KBM-7 (cell line): ENCODE results near the gene MPP7.

Source experiments
- DNase-seq: peaks from one replicate; pipeline ENCODE4 v3.0.0-alpha.2; 2015
- in situ Hi-C: fragments of 300-500 bp; cut with MboI; formaldehyde crosslinking; loops from 2 replicates; pipeline ENCODE4 v1.14.3; 2020; ENCODE audit warnings: low sequenced_read_pairs, low pct_unique_long_range_greater_than_20kb, mixed read lengths

The MPP7 gene

DNA sequence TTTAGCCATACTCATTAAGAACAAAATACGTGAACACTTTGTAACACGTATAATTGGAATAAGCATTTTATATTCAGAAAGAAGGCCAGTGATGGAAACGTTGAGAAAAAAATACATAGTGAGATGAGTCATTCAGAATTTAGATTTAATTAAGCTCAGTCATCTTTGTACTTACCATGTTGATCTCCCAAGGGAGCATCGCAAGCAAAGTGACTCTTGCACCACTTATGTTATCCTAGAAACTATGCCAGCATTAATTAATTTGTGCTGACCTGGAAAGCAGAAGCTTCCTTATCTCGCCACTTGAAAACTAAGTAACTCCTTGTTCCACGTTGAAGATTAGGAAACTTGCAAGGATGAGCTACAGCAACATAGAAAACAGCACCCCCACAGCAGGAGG, 9.7 kb upstream of the MPP7 start:
- in situ Hi-C loops, result no loop called here
- DNase-seq, result no peak

DNA sequence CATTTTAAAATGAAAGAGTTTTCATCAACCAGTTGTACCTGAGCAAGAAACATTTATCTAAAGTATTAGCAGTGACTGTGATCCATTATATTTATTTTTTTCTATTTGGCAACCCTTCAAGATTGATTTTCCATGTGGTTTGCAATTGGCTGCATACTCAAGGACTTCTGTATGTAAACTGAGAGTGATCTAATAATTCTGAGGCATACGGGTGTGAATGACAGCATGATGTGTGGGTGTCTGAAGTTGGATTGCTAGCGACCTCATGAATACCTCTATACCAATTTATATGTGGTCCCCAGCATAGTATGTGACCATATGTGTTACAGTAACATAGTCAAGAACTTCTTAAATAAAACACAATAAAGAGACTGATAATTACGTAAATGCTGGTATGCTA, 8.2 kb upstream of the MPP7 start:
- in situ Hi-C loops, result no loop called here
- DNase-seq, result no peak

DNA sequence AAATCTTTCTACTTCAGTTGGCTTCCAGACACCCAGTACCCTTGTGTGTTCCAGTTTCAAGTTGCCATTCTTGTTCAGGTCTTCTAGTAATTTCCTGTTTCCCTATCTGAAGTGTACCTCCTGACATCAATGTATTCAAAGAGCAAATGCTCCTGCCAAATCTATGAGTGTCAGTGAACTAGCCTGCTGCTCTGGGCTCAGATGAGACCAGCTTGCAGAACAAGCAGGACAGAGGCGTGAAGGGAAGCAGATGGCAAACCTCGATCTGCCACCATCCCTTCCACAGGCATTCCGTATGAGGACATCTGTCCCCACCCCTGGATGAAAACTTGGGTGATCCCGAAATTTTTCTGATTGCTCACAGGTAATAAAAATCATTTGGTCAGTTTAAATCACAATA, 4.4 kb upstream of the MPP7 start:
- in situ Hi-C loops, result no loop called here
- DNase-seq, result no peak

DNA sequence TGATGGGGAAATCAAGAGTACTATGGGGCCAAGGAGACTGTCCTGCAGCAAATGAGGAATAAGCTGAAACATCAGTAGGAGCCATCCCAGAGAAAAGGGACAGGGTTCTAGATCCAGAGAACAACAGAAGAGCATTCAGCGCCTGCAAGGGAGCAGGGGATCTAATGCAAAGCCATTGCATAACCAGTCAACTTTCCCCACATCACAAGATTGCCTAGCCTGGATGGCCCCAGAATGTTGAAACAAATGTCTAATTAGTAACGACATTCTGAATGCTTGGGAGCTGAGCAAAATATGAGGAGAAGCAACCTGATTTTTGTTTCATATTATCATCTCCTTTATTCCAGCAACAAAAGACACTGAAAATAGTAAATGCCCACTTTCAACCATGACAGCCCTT, 2.7 kb upstream of the MPP7 start:
- DNase-seq, result no peak
- in situ Hi-C loops, result no loop called here

DNA sequence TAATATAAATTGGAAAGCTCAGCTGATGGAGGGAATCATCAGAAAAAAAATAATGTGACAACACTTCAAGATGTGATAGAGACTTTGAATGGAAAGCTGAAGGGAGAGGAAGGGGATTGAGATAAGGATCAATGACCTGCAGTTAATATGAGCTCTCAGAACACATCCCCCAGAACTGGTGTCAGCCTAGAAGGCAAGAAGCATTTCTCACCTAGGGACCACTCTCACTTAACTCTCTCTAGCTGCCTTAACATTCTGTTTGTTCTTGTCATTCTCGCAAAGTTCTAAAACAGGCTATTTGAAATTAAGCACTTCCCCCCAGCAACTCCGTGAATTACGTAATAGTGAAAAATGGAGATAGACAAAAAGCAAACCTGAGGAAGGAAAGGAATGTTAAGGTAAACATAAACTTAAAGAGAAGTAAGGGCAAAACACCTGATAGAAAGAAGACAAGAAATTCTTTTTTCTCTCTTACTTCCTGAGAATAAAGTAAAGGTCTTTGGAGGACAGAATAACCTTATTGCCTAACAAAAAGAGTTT, 1.2 kb upstream of the MPP7 start:
- in situ Hi-C loops, result no loop called here
- DNase-seq, result no peak

DNA sequence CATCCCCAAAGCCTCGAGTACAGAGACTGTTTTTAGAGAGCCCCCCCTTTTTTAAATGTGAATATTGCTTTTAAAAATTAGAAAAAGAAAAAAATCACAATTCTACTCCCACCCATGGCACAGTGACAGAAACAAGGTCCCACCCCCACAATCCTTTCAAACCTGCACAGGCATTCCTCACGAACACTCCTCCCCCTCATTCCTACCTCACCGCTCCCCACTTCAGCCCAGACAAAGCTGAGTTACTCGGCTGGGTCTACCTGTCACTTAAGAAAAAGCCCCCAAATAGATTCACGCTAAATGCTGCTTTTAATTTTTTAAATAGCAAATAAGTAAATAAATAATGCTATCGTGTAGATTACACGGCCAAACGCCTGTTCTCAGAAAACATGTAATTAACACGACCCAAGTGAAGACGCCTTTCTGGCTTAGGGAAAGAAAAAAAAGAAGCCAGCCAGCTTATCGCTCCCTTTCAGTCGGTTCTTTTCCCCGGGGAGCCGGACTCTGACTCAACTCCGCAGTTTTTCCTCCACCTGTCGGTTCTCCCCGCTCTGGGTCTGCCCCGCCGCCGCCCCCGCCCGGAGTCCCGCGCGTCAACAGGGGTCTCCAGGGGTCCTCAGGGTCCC, 739 bp downstream of the MPP7 start:
- peak; percentile 35 for DNase-seq

DNA sequence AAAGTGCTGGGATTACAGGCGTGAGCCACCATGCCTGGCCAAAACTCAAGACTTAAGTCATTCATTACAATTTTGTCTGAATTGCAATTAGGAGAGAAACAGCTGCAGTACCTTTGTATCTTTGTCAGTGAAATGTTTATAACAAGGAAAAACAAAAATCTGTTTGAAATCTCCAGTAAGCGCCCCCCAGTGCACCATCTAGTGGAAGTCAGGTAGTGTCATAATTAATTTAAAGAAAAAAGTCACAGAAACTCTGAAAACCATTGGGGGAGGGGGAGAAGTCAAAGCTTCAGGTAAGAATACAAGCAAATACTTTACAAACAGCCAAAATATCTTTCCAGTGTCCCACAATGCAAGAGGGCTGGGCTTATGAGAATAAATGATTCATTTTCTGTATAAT, 2.8 kb downstream of the MPP7 start:
- DNase-seq, result peak; percentile 3
- in situ Hi-C loops, result no loop called here

More for the DNA sequence above, 739 bp downstream of the MPP7 start:
- in situ Hi-C loops, result no loop called here

DNA sequence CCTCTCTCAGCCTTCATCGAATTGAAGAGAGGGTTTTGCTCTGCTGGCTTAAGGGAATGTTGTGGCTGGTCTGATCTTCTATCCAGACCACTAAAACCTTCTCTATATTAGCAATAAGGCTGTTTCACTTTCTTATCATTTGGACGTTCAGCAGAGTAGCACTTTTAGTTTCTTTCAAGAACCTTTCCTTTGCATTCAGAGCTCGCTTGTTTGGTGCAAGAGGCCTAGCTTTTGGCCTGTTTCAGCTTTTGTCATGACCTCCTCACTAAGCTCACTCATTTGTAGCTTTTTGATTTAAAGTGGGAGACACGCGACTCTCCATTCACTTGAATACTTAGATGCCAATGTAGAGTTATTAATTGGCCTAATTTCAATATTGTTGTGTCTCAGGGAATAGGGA, 3.9 kb downstream of the MPP7 start:
- no peak for DNase-seq
- in situ Hi-C loops, result no loop called here

DNA sequence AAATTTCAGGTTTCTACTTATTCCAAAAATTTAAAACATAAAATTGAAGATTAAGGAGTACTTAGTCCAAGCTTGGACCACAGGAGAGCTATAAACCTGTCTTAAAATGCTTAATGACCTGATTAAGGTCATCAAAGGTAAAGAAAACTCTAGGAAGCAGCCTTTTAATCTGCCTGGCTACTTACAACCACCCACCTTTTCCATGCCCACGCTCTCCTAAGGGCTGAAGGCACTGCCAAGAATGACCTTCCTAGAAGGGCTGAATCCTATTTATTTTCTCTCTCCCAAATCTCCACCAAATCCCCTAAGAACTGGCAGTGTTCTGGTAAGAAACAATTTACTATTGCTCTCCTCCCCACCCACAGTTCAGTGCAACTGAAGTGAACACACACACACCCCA, 6.8 kb downstream of the MPP7 start:
- no peak for DNase-seq
- in situ Hi-C loops, result no loop called here

DNA sequence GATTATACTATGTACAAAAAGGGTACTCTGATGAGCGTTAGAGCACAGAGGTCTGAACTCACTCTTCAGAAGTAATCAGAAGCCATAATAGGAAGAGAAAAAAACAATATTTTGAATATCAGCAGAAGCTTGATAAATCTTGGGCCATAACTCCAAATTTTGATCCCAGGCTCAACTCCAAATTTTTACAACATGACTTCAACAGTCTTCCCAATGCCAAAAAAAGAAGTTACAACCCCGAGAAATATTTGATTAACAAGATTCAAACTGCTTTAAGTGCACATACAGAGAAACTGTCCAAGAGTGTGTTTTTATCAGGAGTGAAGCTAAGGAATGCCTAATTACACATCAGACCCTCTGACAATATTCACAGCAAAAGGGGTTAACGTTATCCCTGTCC, 7.5 kb downstream of the MPP7 start:
- no peak for DNase-seq
- in situ Hi-C loops, result no loop called here

DNA sequence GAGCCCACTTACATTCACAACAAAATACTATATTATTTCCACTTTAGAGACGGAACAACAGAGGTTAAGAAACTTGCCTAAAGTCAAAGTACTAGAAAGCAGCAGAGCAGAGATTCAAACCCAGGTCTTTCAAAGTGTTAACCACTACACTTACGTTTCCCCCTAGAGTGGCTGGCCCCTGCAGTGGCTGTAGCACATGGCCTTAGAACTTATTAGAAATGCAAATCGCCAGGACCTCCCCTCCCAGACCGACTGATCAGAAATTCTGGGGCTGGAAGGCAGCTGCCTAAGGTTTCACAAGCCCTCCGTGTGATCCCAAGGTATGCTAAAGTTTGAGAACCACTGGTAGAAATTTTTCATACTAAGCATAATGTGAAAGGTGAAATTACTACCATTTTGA, 8.1 kb downstream of the MPP7 start:
- DNase-seq, result no peak
- in situ Hi-C loops, result no loop called here

DNA sequence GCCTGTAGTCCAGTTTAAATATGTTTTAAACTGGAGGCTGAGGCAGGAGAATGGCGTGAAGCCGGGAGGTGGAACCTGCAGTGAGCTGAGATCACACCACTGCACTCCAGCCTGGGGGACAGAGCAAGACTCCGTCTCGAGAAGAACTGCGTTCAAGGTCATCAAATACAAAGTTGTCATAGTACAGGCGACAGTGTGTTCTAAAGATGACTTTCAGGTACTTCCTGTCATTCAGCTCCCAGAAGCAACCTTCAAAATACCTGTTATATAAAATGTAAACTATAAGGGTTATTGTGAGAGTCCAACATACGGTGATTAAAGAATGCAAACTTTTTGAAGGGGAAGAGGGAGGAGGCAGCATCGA, 8.7 kb downstream of the MPP7 start:
- in situ Hi-C loops, result no loop called here

DNA sequence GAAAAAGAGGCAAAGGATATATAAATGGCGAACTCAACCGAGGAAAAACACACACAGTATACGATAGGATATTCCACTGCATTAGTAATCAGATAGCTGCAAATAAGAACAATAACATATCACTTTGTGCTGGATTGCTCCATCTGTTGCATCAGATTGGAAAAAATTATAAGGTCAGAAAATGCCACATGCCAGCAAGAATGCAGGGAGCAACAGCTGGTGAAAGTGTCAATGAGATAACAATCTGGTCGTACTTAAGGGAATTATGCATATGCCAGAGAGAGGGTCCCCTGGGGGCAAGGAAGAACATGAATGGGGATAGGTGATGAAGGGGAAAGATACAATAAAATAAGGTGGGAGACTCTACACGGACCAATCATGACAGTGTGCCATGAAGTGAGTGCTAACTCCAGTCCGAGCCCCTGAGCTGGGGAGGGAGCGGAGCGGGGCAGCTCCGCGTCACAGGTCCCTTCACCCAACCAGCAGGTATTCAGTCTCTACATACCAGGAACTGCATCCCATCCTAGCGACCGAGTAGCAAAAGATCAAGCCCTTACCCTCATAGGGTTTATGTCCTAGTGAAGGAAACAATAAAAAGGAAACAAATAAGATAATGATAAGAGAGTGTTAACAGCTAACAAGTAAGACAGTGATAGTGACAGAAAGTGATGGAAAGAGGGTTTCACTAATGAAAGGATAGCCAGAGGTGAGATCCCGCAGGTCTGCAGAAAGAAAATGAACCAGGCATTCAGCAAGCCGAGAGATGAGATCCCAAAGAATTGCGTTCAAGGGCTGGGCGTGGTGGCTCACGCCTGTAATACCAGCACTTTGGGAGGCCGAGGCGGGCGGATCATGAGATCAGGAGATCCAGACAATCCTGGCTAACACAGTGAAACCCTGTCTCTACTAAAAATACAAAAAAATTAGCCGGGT, 9.4 kb downstream of the MPP7 start:
- no peak for DNase-seq
- in situ Hi-C loops, result no loop called here

More for the DNA sequence above, 8.7 kb downstream of the MPP7 start:
- no peak for DNase-seq

DNA sequence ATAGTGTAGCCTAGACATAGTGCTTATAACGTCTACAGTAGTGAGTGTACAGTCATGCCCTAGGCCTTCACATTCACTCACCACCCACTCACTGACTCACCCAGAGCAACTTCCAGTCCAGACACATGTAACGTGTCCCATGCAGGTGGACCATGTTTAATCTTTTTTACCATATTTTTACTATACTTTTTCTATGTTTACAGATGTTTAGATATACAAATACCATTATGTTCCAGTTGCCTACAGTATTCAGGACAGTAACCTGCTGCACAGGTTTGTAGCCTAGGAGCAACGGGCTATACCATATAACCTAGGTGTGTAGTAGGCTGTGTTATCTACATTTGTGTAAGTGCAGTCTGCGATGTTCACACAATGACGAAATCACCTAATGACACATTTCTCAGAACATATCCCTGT, 11.0 kb downstream of the MPP7 start:
- in situ Hi-C loops, result no loop called here

DNA sequence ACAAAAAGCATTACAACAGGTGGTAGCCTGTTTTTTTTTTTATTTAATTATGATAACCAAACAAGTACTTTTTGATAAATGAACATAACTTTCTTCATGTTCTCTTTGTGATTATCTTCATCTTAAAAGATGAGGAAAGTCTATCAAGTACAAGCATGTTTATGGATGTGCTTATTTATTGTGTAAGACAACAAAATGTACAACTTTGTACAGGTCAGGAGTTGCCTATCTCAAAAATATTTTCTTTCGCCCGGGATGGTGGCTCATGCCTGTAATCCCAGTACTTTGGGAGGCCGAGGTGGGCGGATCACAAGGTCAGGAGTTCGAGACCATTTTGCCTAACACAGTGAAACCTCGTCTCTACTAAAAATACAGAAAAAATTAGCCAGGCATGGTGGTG, 17.0 kb downstream of the MPP7 start:
- no peak for DNase-seq
- in situ Hi-C loops, result no loop called here

More for the DNA sequence above, 11.0 kb downstream of the MPP7 start:
- DNase-seq, result no peak

DNA sequence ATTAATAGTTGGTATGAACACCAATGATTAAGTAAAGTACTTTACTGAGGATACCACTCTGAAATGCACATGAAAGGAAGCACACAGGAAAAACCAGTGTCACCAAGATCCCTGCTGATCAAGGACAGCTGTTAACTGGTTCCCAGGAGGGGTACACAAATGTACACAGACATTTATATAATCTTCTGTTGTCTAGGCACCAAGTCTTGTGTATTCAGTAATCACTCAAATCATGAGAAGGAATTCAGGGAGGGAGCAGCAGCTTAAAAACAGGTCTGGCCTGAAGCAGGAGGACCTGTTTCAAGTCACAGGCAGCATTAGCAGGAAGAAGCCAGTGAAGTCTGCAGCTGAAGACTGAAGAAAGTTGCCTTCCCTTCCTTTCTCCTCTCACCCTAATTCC, 18.7 kb downstream of the MPP7 start:
- in situ Hi-C loops, result no loop called here
- DNase-seq, result no peak

DNA sequence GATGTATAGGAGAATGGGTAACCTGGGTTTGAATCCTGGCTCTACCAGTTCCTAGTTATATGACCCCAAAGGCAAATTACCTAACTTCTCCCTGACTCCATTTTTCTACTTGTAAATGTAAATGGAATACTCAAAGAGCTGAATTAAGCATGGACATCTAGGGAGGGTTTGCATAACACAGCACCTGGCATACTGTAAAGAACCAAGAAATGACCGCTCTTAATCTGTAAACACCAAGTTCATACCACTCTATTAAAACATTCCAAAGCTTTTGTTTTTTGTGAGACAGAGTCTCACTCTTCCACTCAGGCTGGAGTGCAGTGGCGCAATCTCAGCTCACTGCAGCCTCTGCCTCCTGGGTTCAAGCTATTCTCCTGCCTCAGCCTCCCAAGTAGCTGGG, 19.6 kb downstream of the MPP7 start:
- DNase-seq, result no peak

DNA sequence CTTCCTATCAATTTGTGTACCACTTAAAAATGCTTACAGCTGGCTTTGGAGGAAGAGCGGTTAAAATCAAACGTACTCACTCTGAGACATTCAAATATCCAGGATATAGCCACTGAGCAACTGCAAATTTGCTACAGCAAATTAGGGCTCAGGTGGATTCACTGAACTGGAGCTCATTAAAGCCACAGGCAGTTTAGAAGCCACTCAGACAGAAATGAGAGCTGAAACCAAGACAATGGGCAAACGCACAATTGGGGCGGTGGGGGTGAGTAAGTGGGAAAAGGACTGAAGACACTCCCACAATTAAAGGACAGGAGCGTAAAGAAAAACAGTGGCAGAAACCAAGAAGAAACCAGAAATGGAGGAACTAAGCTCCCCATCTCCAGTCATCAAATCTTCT, 20.5 kb downstream of the MPP7 start:
- DNase-seq, result no peak
- in situ Hi-C loops, result no loop called here

More for the DNA sequence above, 19.6 kb downstream of the MPP7 start:
- in situ Hi-C loops, result no loop called here

DNA sequence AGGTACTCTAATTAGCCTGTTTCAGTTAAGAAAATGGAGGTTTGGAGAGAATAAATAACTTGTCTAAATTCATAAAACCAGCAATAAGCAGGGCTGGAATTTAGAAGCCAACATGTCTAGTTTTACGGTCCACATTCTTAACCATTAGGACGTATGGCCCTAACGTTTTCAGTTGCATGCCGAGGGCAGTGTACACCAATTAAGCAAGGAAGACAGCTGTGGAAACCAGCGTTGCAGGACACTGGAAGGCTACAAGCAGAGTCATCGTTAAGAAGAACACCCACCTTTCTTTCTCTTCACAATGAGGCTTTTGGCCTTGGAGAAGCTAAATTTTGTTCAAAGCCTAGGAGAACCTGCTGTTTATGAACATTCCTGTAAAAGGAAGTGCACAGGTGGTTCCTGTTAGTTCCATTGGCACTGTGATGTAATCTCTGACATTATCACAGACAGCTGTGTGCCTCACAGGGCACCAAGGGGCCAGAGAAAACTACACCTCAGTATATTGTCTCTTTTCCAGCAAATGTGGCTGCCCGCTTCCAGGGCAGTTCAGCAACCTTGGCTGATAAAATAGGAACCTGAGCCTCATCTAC, 21.0 kb downstream of the MPP7 start:
- no peak for DNase-seq

DNA sequence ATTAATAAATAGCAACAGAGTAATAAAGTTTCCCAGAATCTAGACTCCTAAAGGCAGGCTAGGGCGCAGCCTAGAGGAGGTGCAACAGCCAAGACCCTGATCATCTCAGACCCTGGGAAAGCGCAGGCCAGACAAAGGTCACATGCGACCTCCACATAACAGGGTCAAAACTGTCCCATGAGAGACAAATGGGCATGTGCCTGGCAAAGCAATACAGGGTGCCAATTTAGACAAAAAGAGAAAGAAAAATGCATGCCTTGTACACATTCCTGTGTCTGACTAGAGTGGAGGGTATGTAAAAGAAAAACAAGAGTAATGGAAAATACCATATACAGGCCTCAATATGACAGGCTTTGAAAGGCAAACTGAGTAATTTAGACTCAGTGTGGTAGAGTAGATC, 22.2 kb downstream of the MPP7 start:
- no peak for DNase-seq
- in situ Hi-C loops, result no loop called here

More for the DNA sequence above, 21.0 kb downstream of the MPP7 start:
- in situ Hi-C loops, result no loop called here
